GM06990 (cell line): ENCODE measurements around the gene SPATA2L.

ENCODE experiments used
- DNase-seq: peaks from one replicate; pipeline ENCODE4 v3.0.0-alpha.2; 2011; ENCODE audit not compliant: insufficient read length; ENCODE audit errors: extremely low read depth
- H3K27me3 ChIP-seq: replicated peaks from 2 replicates; pipeline ENCODE4 v1.6.0; 2011; ENCODE audit warnings: low read length; ENCODE audit not compliant: control insufficient read depth, insufficient read depth
- H3K36me3 ChIP-seq: 2 replicates; pipeline ENCODE4 v1.5.1; 2011; ENCODE audit warnings: low read length; ENCODE audit not compliant: control insufficient read depth, insufficient read depth
- H3K4me3 ChIP-seq: replicated peaks from 2 replicates; pipeline ENCODE4 v1.5.1; 2011; ENCODE audit warnings: low read depth, mild to moderate bottlenecking, control low read depth, low read length
- TF ChIP-seq, protein P1 (sequence below): IDR thresholded peaks from 2 replicates; pipeline ENCODE4 v1.5.1; 2011; ENCODE audit warnings: low read length, control low read depth, mild to moderate bottlenecking, inconsistent platforms; ENCODE audit not compliant: insufficient read depth, poor library complexity, severe bottlenecking

SPATA2L gene

DNA sequence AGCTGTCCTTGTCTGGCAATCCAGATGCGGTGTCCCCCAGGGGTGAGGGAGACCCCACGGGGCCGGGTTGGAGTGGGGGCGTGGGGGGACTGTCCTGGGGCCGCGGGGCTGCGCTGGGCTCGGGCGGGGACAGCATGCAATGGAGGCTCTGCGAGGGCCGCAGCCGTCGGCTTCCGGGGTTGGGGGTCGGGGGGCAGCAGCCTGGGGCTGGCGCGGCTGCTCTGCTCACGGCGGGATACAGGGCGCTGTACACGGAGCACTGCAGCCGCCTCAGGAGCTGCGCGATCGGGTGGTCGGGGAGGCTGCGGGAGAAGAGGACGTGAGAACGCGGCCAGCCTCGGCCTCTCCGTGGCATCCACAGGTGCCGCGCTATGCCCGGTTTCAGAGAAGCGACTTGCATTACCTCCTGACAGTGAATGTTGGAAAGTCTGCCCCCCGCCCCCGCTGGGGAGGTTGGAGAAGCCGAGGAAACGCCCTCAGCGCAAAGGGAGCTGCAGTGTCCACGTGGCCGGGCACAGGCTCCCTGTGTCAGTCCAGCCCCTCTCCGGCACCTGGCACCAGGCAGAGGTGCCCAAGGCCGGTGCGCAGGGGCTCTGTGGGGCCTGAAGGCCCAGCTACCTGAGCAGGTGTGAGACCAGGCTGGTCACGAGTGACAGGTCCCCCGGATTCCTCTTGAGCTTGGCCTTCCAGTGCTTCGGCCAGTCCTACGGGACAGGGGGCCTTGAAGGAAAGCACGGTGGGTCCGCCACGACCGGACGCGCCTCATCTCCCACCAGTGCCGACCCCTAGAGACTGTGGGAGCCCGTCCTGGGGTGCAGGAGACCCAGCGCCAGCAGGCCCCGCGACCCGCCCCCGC, 9.4 kb upstream of the SPATA2L start:
- Histone ChIP-seq H3K27me3 (no peaks in the 10 kb centered on the region), H3K4me3 (no peak overlapping the region), H3K36me3 (peaks cover 2% of the 10 kb centered on the region)
- TF ChIP-seq, protein P1, sequence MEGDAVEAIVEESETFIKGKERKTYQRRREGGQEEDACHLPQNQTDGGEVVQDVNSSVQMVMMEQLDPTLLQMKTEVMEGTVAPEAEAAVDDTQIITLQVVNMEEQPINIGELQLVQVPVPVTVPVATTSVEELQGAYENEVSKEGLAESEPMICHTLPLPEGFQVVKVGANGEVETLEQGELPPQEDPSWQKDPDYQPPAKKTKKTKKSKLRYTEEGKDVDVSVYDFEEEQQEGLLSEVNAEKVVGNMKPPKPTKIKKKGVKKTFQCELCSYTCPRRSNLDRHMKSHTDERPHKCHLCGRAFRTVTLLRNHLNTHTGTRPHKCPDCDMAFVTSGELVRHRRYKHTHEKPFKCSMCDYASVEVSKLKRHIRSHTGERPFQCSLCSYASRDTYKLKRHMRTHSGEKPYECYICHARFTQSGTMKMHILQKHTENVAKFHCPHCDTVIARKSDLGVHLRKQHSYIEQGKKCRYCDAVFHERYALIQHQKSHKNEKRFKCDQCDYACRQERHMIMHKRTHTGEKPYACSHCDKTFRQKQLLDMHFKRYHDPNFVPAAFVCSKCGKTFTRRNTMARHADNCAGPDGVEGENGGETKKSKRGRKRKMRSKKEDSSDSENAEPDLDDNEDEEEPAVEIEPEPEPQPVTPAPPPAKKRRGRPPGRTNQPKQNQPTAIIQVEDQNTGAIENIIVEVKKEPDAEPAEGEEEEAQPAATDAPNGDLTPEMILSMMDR, result no peak
- no peak for DNase-seq

DNA sequence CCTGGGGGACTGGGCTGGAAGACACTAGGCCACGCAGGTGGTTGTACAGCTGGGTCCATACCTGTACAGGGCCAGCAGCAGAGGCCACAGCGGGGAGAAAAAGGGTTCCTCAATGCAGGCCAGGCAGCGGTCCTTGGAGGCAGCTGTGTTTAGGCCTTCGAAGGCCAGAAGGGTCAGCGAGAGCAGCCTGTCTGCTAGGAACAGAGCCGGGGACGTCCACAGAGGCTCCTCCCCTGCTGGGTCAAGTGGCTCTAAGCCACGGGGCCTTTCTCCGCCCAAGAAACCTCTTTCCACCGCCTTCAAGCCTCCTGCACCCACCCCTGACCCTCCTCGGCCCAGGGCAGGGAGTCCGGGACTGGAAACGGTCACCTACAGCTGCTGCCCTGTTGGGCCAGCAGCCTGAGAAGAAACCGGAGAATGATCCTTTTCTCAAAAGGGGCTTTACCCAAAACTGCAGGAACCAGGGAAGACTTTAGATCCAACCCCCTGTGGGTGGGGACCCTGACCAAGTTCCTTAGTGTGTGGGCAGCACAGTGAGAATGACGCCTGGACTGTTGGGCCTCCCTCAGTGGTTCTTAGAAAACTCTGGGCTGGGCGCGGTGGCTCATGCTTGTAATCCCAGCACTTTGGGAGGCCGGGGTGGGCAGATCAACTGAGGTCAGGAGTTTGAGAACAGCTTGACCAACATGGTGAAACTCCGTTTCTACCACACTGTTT, 8.4 kb upstream of the SPATA2L start:
- TF ChIP-seq, protein P1, result no peak
- H3K27me3 ChIP-seq, result no peaks in the 10 kb centered on the region
- DNase-seq, result no peak
- no peak overlapping the region for H3K4me3 ChIP-seq
- H3K36me3 ChIP-seq, result peaks cover 2% of the 10 kb centered on the region

DNA sequence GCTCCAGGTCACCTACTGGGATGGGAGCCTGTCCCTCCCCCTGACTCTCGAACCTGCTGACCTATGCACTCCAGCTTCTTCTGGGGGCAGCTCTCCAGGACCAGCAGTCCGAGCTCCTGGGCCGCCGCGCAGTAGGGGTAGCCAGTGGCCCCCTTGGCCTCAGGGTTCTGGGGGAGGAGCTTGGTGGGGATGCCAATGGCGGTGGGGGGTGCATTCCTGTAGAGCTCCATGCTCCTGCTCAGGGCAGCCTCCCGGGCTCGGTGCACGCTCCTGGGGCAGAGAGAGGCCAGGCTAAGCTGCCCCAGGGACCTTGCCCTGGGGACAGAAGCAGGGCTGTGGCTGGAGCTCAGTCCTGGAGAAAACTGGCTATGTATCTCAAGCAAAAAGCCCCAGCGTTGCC, 7.7 kb upstream of the SPATA2L start:
- no peak overlapping the region for H3K4me3 ChIP-seq
- H3K27me3 ChIP-seq, result no peaks in the 10 kb centered on the region
- no peak for DNase-seq
- no peaks in the 10 kb centered on the region for H3K36me3 ChIP-seq
- TF ChIP-seq, protein P1, result no peak

DNA sequence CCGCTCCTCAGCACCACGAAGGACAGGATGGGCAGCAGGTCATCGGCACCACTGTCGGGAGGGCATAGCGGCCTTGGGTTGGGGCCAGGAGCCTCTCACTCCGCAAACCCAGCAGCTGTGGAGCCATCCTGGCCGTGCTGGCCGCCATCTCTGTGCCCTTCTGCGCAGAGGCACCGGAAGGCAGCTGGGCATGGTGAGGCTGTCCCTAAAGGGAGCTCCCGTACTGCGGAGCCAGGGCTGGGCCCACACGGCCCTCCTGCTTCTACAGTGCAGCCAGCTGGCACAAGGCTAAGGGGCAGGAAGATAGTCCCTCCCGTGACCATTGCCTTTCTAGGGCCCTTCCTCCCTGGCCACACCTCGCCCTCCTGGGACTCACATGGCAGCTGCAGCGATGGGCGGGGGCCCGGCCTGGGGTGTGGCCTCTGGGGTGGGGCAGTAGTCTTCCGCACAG, 7.0 kb upstream of the SPATA2L start:
- no peaks in the 10 kb centered on the region for H3K36me3 ChIP-seq
- TF ChIP-seq, protein P1, result no peak
- no peaks in the 10 kb centered on the region for H3K27me3 ChIP-seq
- DNase-seq, result no peak
- H3K4me3 ChIP-seq, result no peak overlapping the region

DNA sequence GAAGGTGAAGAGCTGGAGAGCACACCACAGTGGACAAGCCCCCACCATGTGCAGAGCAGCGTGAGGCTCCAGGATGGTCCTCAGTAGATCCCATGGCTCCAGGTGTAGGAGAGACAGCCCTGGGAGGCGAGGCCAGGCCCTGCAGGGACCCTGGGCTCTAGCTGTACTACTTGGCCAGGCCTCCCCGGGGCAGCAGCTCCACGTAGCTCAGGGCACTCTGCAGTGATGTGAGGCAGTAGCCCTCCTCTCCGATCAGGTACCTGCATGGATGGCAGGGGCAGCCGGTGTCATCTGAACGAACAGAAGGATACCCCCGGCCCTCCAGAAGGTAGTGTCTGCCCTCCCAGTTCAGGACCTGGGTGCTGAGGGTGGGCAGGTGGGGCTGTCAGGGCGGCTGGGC, 6.2 kb upstream of the SPATA2L start:
- H3K4me3 ChIP-seq, result no peak overlapping the region
- no peaks in the 10 kb centered on the region for H3K27me3 ChIP-seq
- no peaks in the 10 kb centered on the region for H3K36me3 ChIP-seq

More for the DNA sequence above, 6.2 kb upstream of the SPATA2L start:
- TF ChIP-seq, protein P1, result no peak
- no peak for DNase-seq
